NCI-H345 treated with DMSO at 0.1 percent for 48 hours (cell line): ENCODE measurements around the gene KIAA1328.

ENCODE experiments used
- DNase-seq: peaks from one replicate; lab custom pipeline; 2025; ENCODE audit not compliant: unreplicated experiment; lab: John Stamatoyannopoulos, UW

The KIAA1328 gene

DNA sequence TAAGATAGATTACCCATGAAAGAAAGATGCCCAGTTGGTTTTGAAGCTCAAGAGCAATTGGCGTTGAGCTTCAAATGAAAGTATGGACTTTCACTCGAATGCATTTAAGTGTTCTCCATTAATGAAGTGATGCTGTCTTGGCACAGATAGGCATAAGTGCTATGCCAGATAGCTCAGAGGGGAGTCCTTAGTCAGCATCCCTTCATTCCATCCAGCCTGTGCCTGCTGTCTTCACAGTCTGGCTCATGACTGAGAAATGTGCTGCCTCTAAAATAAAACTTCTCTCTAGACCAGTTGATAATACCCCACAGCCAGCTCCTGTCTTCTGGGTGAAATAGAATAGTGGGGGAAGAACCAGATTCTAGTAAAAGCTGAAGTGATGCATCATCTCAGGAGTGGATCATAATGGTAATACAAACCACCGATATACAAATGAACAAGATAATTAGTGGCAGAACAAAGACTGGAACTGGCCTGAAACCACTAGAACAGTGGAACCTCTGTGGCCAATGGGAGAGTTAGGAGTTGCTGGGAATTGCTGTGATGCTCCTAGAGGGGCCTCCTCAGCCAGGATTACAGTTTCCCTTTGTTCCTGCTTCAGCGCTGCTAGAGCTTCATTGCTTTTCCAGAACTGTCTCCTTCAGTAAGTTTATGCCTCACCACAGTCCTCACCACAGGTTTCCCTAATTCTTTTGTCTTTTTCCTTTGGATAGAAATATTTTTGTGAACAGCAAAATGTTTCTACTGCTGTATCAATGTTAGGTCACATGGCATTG lies 359.3 kb downstream of the KIAA1328 start:
- DNase-seq, result no peak

DNA sequence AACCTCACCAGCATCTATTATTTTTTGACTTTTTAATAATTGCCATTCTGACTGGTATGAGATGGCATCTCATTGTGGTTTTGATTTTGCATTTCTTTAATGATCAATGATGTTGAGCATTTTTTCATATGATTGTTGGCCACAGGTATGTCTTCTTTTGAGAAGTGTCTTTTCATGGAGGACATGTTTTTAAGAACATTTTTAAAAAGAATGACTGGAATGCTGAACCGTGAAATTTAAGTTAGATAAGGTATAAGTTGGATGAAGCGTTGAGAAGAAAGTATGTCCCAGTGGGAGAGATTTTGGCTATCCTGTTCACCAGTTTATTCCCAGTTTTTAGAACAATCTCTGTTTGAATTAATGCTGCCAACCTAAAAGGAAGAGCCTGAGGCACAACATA lies 370.8 kb downstream of the KIAA1328 start:
- no peak for DNase-seq

DNA sequence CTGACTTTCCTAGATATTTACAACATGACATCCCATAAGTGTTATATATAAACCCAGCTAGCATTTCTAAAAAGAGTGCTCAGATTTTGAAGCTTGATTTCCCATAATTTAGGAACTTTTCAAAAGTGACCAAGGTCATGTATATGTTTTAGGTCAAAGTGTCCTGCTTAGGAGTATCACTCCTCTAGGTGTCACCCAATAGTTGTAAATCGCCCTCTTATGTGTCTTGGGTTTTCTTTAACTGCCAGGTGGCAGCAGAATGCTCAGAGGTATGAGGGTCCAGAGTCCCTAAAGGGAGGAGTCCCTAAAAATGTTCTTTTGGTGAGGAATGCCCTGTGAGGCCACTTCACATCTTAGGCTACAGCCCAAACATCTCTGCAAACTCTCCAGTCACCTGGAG lies 378.4 kb downstream of the KIAA1328 start:
- no peak for DNase-seq

DNA sequence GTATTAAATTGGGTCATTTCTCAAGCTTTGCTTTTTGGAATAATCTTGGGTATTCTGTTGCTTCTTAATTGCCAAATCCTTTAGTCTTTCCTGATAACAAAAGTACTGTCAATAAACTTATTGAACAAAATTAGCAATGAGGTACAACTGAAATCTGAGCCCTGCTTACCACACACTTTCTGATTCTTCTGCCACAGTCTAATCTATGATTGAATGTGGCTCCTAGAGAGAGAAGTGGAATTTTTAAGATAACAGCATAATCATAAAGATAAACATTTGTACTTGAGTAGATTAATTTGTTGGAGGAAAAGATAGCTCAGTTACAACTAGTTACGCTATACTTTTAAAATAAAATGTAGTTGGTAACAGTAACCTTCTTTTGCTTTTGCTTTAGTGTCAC lies 381.9 kb downstream of the KIAA1328 start:
- no peak for DNase-seq

DNA sequence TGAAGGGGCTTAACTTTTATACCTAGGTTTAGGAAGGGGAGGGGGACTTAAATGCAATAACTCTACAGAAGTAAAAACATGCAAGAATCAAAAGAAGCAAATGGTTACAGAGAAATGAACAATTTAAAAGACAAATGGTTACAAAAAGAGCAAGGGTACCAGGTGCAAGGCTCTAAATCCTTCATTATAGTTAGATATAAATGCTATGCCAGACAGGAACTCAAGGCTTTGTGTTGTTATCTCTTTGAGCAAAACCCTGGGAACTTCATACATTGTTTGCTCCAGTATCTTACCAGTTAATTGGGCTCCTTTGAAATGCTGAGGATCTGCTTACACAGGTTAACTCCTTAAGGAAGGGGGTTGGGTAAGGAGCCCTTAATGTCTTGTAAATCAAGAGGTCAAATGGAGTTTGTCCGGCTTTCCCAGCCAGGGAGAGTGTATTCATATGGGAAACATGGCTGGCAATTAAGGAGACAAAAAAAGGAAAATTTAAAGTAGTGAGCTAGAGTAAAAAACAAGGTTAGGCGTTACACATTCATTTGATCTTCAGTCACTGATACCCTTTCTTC lies 389.2 kb downstream of the KIAA1328 start:
- no peak for DNase-seq

DNA sequence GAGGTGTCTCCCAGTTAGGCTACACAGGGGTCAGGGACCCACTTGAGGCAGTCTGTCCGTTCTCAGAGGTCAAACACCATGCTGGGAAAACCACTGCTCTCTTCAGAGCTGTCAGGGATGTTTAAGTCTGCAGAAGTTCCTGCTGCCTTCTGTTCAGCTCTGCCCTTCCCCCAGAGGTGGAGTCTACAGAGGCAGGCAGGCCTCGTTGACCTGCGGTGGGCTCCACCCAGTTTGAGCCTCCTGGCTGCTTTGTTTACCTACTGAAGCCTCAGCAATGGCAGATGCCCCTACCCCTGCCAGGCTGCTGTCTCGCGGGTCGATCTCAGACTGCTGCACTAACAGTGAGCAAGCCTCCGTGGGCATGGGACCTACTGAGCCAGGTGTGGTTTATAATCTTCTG lies 390.3 kb downstream of the KIAA1328 start:
- DNase-seq, result no peak

DNA sequence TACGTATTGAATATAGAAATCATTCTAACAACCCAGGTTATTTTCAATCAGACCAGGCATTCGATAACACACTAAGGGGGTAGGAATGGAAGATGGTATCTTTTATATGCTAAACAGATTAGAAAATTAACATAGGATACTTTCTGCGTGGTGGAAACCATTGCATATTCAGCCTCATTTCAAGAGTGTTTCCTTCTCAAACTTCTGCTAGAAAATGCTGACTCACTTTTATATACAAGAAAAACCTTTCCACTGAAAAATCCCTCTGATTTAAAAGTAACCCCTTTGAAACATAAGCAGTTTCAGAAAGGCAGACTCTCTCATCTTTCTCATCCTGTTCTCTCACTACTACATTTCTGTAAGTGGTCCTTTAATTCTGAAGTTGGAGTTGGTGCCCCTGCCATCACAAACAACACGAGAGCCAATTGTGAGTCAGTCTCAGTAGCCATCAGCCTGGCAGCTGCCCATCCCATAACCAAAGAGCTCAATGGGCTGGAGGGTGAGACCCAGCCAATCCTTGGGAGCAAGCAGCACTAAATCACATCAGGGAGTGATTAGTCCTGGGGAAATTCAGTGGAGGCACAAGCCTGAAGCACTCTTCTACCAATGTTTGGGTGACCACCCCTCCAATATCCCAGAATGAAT lies 393.5 kb downstream of the KIAA1328 start:
- DNase-seq, result no peak

DNA sequence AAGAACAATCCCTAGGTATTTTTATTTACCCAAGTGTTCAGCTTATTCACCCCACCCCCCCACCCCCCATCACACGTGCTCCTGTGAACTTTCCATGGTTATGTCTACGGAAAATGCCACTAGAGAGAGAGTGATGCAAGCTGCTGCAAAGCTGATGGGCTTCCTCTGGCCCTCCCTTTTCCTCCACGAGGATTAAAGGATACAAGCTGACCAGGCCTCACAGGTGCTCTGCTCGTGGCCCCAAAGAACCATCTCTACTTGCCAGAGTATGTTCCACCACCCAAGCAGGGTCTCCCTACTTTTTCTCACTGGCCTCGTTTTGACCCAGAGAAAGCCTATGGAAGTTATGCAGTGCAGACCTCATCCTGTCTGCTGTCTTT lies 394.1 kb downstream of the KIAA1328 start:
- no peak for DNase-seq

DNA sequence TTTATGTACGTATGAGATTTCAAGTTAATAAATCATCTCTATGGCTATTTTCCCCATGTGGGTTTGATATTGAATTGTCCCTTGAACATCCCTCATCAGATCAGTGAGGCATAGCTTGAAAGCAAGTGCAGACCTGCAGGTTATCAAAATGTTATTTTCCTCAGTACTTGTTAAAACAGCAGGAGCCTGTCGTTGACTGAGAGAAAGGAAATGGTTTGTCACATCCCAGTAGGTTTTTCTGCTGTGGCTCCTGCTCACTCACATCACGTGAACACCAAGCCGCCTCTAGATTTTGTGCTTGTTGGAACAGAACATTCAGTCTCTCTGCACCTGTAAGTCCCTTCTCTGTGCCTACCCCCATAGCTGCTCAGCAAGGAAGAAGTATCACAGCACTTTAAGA lies 396.4 kb downstream of the KIAA1328 start:
- peak; percentile 26 for DNase-seq

DNA sequence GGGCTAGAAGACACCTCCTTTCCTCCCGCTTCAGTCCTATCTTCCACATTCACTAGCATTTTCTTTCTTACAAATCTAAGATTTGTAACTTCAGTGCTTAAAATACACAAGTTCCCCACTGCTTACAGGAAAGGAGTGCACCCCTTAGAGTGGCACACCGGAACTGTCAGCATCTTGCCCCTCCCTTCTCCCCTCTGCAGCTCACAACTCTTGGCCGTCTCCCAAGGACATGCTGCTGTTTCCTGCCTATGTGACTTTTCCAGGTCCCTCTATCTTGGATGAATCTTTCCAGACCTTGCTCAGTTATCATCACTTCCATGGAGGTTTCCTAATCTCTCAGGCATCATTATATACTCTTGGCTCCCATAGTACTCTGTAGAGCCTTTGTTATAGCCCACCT lies 401.8 kb downstream of the KIAA1328 start:
- DNase-seq, result no peak

DNA sequence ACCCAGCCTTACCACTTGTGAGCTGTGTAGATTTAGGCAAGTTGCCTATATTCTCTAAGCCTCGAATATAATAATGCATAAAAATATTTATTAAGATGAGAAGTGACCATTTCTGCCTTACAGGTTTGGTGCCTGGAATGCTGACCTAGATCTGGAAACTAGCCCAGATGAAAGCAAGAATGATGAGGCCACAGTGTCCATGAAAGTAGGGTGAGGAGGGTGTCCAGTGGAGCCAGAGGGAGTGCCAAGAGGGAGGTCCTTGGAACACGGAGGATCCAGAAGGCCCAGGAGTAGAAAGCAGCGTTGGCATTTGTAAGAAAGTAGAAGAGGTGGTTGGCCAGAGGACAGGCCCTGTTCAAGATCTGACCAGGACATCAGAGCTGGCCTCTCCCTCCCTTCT lies 402.3 kb downstream of the KIAA1328 start:
- no peak for DNase-seq

DNA sequence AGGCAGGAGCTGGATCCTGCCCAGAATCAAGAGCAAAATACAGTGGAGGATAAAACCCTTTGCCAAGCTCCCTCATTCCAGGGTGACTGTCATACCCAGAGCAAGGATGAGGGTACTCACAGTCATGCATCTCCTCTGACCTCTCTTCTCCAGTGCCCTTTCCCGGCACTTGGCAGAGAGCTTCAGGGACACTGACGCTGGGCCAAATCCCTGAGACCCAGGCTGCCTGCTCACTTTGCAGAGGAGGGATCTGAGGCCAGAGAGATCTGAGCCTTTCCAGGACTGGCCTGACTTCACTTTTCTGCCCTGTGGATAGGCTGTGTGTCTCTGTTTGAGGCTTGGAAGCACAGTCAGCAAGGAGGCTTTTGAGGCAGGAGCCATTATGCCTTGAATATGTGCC lies 406.7 kb downstream of the KIAA1328 start:
- no peak for DNase-seq

DNA sequence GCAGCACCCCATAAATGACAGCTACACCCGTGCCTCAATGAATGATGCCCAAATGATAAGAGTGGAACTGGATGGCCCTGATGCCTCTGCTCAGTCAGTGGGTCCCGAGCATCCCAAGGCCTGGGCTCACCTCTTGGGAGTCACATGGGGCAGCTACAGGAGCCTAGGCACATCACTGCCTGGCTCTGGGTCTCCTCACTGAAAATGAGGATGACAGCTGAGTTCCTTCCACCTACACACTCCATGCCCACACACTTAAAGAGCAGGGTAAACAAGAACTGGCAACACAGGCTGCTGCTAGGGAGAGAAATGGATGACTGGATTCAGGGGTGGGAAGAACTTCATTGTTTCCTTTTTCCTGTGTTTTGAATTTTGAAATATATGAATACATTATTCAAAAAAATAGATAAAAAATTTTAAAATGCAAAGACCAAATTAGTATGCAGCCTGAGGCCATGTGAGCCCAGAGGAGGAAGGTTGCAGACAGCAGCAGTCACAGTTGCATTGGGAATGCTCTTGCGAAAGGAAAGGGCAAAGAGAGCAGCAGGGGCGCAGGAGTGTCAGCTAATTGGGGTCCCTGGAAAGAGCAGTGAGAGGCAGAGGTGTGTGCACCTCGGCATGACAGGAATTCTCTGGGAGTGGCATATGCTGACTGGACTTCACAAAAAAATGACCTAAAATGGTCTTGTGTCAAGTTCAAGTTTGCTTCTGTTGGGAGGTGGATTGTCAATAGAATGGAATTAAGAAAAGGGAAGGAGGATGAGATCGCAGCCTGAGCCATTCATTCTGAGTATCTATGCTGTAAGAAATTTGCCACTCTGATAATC lies 409.6 kb downstream of the KIAA1328 start:
- DNase-seq, result no peak

DNA sequence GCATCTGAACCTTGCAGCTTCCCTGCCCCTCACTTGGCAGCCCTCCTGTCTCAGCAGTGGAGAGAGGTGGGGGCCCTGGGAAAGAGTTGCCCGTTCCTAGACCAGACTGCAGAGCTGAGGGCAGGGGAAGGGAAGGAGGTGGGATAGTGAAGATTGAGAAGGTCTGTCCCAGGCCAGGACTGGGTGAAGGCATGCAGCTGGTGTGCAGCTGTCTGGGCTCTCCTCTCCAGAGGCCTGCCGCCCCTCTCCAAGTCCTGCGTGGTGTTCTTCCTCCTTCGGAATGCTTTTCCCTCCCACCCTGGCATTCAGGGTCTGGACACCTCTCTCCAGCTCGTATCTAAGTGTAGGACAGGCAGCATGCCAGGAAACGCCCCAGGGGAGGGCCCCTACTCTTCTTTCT lies 413.2 kb downstream of the KIAA1328 start:
- no peak for DNase-seq

DNA sequence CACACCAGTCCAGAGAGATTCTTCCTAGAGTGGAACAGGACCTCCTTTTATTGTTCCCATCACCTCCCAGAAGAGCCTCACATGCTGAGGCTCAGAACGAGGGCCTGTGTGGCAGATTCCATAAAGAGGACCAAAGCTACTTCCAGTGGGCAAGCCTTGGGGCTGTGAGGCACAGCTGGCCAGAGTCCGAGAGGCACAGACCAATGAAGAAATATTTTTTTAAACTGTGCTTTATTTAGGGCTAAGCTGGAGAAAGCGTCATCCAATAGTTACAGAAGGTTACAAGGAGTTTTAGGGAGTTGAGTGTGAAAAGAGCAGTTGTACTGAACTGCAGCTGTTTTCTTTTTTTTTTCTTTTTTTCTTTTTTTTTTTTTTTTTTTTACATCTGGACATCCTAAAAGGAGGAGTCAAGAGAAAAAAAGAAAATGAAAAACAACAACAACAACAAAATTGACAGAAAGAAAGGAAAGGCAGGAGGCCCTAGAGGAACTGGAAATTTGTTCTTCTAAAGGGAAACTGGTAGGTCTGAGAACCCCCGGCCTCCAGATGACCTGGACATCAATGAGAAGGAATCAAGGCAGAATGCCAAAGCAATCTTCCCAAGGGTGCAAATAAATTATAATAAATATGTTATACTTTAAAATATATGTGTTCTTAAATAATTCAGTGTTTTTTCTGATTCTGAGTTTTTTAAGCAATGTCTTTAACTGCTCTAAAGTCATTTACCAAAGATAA lies 414.1 kb downstream of the KIAA1328 start:
- DNase-seq, result no peak

DNA sequence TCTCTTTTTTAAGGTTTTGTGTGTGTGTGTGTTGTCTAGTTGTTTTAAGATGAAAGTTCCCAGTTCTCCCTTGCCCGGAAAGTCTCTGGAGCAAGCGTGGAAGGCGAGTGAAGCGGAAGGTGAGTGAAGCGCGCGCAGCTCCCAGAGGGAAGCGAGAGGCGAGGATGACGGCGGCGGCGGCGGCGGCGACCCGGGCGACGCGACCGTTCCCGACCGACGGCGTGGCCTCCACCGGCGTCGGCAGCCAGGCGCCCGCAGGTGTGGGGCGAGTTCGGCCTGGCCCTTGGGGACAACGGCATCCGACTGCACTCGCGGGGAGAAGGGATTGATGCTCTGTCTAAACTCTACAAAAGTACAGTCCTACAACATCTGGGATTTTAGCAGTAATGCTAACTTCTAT lies 414.8 kb downstream of the KIAA1328 start:
- no peak for DNase-seq

DNA sequence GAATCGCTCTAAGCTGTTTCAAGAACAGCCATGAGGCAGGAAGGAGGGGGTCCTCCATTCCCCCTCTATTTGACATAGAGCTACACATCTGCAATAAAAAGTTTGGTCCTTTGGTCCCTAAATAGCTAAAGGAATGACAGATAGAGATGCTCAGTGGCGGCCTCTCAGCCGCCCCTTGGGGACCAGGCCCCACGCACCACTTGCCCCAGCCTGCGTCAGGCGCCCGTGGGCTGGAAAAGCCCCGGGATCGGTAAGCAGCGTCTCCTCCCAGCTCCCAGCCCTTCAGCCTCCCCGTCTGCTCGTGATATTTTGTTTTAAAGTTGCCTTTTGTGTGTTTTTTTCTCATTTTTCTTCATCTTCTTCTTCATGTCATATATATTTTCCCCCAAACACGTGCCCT lies 415.7 kb downstream of the KIAA1328 start:
- no peak for DNase-seq

DNA sequence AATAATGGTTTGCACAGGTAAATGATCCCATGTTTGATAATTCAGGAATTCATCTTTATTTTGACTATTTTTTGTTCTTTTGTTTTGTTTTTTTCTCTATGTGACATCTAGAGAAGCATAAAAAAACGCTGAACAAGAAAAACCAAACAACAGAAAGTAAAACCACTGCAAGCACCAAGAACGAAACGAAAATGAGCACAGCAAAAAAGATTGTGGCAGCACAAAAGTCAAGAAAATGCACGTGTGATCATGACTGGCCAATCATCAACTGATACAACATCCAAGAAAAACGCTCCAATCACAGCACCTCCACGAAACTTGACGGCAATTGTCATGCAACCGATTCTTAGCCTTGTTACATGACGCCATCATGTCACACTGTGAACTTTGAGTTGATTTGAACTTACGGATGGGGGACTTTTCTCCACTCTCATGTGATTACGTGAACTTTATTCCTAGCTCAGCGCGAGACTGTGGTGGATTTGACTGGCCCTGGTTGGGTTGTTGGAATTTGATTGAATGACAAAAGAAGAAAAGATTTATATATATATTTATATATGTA lies 417.9 kb downstream of the KIAA1328 start:
- no peak for DNase-seq

DNA sequence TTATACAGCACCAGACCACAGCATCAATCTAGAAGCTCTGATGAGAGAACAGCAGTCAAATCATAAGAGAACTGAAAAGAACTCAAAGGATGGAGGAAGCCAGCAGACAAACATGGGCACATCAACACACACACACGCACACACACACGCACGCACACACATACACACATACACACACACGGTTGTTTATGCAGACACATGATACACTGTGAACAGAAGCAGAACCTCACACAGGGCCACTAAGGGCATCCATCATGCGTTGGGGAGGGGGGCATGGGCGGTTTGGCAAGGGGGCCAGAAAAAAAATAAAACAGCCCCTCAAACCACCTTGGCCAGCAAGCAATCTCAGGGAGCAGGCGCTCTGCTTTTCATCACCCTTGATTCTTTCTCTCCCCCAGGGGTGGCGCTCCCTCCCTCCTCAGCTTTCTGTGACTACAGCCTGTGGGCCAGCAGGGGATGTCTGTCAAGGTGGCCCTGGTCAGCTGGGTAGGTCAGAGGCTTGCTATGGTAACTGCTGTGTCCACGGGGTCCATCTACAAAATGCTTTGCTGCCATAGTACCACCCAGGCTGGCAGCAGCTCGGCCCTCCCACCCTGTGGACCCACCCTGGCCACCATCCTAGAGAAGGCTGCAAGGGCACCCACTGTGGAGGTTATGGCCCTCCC lies 418.7 kb downstream of the KIAA1328 start:
- no peak for DNase-seq

DNA sequence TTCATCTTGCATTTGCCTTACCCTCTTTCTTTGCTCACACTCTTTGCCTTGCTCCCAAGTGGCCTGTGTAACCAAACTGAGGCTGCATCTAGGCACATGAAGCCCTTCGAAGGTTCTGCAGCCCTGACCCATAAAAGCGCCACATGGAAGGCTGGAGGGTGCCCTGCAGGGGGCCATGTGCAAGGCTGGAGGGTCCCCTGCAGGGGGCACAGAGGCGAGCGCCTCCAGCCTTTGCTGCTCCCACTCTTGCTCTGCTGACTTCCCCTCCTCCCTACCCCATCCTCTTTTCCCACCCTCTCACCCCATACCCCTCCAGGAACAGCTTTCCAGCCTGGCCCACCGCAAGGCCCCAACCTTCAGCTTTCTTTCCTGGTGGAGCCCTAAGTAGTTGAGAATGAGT lies 419.4 kb downstream of the KIAA1328 start:
- no peak for DNase-seq
